ENCODE data around the gene PNMA1. TPM values are rescaled to one million over a fixed set of nuclear protein-coding genes. Genes with fewer than 3 reads are reported as not detected.

PNMA1 gene
- total and polyA plus RNA-seq, 2 donors (not counting 1 experiment from before 2014, with no cell fraction given), result 9.5 to 31.6 TPM

GRCh38 chr14:73755434-73756014 lies 41.3 kb upstream of the PNMA1 start:
- Histone ChIP-seq H3K9ac (ENCODE audit: low read length) (peak overlapping the region; percentile 61), H3K9me3 (ENCODE audit: control extremely low read depth in 1 of 3, control insufficient read depth in 2 of 3, insufficient read depth in 1 of 3, low read length in 2 of 3) (no peaks in the 10 kb centered on the region), H2AFZ (ENCODE audit: insufficient read depth, low read depth, low read length, poor library complexity, severe bottlenecking) (no peak overlapping the region), H3K4me2 (replicated peaks; ENCODE audit: low read depth, low read length, poor library complexity, severe bottlenecking) (peak overlapping the region; percentile 93), H3K27me3 (replicated peaks in 1 of 4; ENCODE audit: control extremely low read depth in 1 of 4, control insufficient read depth in 3 of 4, insufficient read depth in 4 of 4, low read length in 3 of 4) (no peaks in the 10 kb centered on the region), H3K27ac (ENCODE audit: low read length in 2 of 2) (peak overlapping the region; percentile 86 to 90), H4K20me1 (ENCODE audit: control insufficient read depth, insufficient read depth, low read length, poor library complexity, severe bottlenecking) (peaks cover 79% of the 10 kb centered on the region), H3K79me2 (ENCODE audit: control insufficient read depth, insufficient read depth, low read length) (peaks cover 94% of the 10 kb centered on the region), H3K4me1 (ENCODE audit: control insufficient read depth in 2 of 2, insufficient read depth in 2 of 2, low read length in 2 of 2) (peaks cover 76 to 85% of the 10 kb centered on the region in 2 donors), H3K36me3 (replicated peaks in 1 of 2; ENCODE audit: control extremely low read depth in 1 of 2, control insufficient read depth in 1 of 2, extremely low read depth in 1 of 2, insufficient read depth in 2 of 2, low read length in 1 of 2) (peaks cover 0 to 11% of the 10 kb centered on the region in 2 experiments), H3K4me3 (ENCODE audit: control extremely low read depth in 1 of 5, extremely low read depth in 1 of 5, insufficient read depth in 1 of 5, low read depth in 2 of 5, low read length in 4 of 5) (peak overlapping the region in 3 of 5 experiments; percentile 48 to 68 (median 56))
- peak; percentile 53 for DNase-seq
- H3K4me3 Mint-ChIP-seq, result peak overlapping the region; percentile 88
- ChIA-PET CTCF (interaction anchor here (0.6 to 17.2 kb wide), 8 partner anchors 9 to 247 kb away, joined by 3 to 220 read pairs (median 79); no protein-coding TSS in a partner anchor), POLR2A (interaction anchor here (0.6 to 12.5 kb wide), 4 partner anchors 11 to 31 kb away, joined by 10 to 183 read pairs (median 24); no protein-coding TSS in a partner anchor)
- H3K27me3 Mint-ChIP-seq, result no peaks in the 10 kb centered on the region
- H3K9me3 Mint-ChIP-seq (ENCODE audit: insufficient read depth), result no peaks in the 10 kb centered on the region
- no peak for TF ChIP-seq EZH2 (IDR thresholded peaks at IDR 0.05; ENCODE audit: borderline replicate concordance, insufficient read depth, low read depth, low read length, poor library complexity, severe bottlenecking)
- TF ChIP-seq, protein P1, sequence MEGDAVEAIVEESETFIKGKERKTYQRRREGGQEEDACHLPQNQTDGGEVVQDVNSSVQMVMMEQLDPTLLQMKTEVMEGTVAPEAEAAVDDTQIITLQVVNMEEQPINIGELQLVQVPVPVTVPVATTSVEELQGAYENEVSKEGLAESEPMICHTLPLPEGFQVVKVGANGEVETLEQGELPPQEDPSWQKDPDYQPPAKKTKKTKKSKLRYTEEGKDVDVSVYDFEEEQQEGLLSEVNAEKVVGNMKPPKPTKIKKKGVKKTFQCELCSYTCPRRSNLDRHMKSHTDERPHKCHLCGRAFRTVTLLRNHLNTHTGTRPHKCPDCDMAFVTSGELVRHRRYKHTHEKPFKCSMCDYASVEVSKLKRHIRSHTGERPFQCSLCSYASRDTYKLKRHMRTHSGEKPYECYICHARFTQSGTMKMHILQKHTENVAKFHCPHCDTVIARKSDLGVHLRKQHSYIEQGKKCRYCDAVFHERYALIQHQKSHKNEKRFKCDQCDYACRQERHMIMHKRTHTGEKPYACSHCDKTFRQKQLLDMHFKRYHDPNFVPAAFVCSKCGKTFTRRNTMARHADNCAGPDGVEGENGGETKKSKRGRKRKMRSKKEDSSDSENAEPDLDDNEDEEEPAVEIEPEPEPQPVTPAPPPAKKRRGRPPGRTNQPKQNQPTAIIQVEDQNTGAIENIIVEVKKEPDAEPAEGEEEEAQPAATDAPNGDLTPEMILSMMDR (IDR thresholded peaks at IDR 0.05), result no peak
- H3K4me1 Mint-ChIP-seq, result peaks cover 86% of the 10 kb centered on the region
- no peak for ATAC-seq (ENCODE audit: low read depth)
- intact Hi-C loops (cut with micrococcal nuclease), result loop anchor here (2.0 kb wide), 1 partner anchor 27 kb away; no protein-coding TSS in a partner anchor
- WGBS (ENCODE audit: insufficient coverage), result 16% methylated on average over 3 of the region's 5 CpGs
- H3K27ac Mint-ChIP-seq, result peak overlapping the region; percentile 94

DNA sequence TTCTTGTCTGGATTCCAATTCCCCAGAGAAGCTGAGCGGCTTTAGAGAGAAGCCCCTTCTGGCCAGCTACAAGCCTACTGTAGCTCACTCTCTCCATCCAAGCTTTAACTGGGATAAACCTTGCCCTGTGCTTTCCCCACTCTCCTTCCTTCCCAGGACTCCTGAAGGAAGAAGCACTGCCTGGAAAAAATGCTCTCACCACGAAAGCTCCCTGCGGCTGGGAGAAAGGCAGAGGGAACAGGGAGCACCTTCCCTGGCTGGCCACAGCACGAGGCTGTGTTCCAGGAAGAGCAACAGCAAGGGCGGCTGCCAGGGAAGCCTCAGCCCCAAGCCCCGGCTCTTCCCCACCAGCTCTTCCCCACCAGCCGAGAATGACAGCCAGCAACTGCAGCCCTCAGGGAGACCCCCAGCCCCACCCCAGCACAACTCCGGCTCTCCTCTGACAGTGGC lies 40.8 kb upstream of the PNMA1 start:
- Histone ChIP-seq H3K27me3 (replicated peaks in 1 of 4; ENCODE audit: control extremely low read depth in 1 of 4, control insufficient read depth in 3 of 4, insufficient read depth in 4 of 4, low read length in 3 of 4) (no peaks in the 10 kb centered on the region), H3K4me2 (replicated peaks; ENCODE audit: low read depth, low read length, poor library complexity, severe bottlenecking) (peak overlapping the region; percentile 93), H3K36me3 (replicated peaks in 1 of 2; ENCODE audit: control extremely low read depth in 1 of 2, control insufficient read depth in 1 of 2, extremely low read depth in 1 of 2, insufficient read depth in 2 of 2, low read length in 1 of 2) (peaks cover 0 to 11% of the 10 kb centered on the region in 2 experiments), H3K79me2 (ENCODE audit: control insufficient read depth, insufficient read depth, low read length) (peaks cover 97% of the 10 kb centered on the region), H3K9me3 (ENCODE audit: control extremely low read depth in 1 of 3, control insufficient read depth in 2 of 3, insufficient read depth in 1 of 3, low read length in 2 of 3) (no peaks in the 10 kb centered on the region), H3K27ac (ENCODE audit: low read length in 2 of 2) (peak overlapping the region; percentile 86 to 90), H3K4me1 (ENCODE audit: control insufficient read depth in 2 of 2, insufficient read depth in 2 of 2, low read length in 2 of 2) (peaks cover 81 to 88% of the 10 kb centered on the region in 2 donors), H3K9ac (ENCODE audit: low read length) (peak overlapping the region; percentile 61), H2AFZ (ENCODE audit: insufficient read depth, low read depth, low read length, poor library complexity, severe bottlenecking) (no peak overlapping the region), H4K20me1 (ENCODE audit: control insufficient read depth, insufficient read depth, low read length, poor library complexity, severe bottlenecking) (peaks cover 85% of the 10 kb centered on the region), H3K4me3 (ENCODE audit: control extremely low read depth in 1 of 5, extremely low read depth in 1 of 5, insufficient read depth in 1 of 5, low read depth in 2 of 5, low read length in 4 of 5) (peak overlapping the region; percentile 36 to 68 (median 48))
- intact Hi-C loops (cut with micrococcal nuclease), result loop anchor here (1.0 to 5.0 kb wide), 5 partner anchors 11 to 132 kb away; partner anchors contain the start of genes PNMA1 and ZNF410
- Mint-ChIP-seq H3K27me3 (no peaks in the 10 kb centered on the region), H3K27ac (peak overlapping the region; percentile 94), H3K9me3 (ENCODE audit: insufficient read depth) (no peaks in the 10 kb centered on the region), H3K4me3 (peak overlapping the region; percentile 88), H3K4me1 (peaks cover 88% of the 10 kb centered on the region)
- DNase-seq, result no peak
- TF ChIP-seq, protein P1 (IDR thresholded peaks at IDR 0.05), result no peak
- no peak for TF ChIP-seq EZH2 (IDR thresholded peaks at IDR 0.05; ENCODE audit: borderline replicate concordance, insufficient read depth, low read depth, low read length, poor library complexity, severe bottlenecking)
- POLR2A ChIA-PET, result interaction anchor here (0.9 to 12.5 kb wide), 4 partner anchors 11 to 32 kb away, joined by 3 to 183 read pairs (median 24); no protein-coding TSS in a partner anchor
- ATAC-seq (ENCODE audit: low read depth), result no peak
- 20% methylated on average over 6 of the region's 8 CpGs for WGBS (ENCODE audit: insufficient coverage)
- CTCF ChIA-PET, result interaction anchor here (0.6 to 17.2 kb wide), 8 partner anchors 10 to 247 kb away, joined by 3 to 220 read pairs (median 79); no protein-coding TSS in a partner anchor
